Measurements from ENCODE around the gene PHACTR3.

Gene PHACTR3

GRCh38 chr20:59725476-59726280 lies 121.3 kb downstream of the PHACTR3 start:
- in situ Hi-C loops (cut with MboI; ENCODE audit: low sequenced_read_pairs): no loop called here

- in situ Hi-C loops (cut with MboI; ENCODE audit: low sequenced_read_pairs): no loop called here
Observed at GRCh38 chr20:59726281-59726595, 121.9 kb downstream of the PHACTR3 start.

GRCh38 chr20:59728722-59729430 lies 124.5 kb downstream of the PHACTR3 start:
- in situ Hi-C loops (cut with MboI; ENCODE audit: low sequenced_read_pairs): no loop called here

GRCh38 chr20:59729506-59729905 lies 125.2 kb downstream of the PHACTR3 start:
- in situ Hi-C loops (cut with MboI; ENCODE audit: low sequenced_read_pairs): no loop called here

- in situ Hi-C loops (cut with MboI; ENCODE audit: low sequenced_read_pairs): no loop called here
Observed at GRCh38 chr20:59730722-59731121, 126.4 kb downstream of the PHACTR3 start.

GRCh38 chr20:59731376-59731775 lies 127.0 kb downstream of the PHACTR3 start:
- in situ Hi-C loops (cut with MboI; ENCODE audit: low sequenced_read_pairs): no loop called here

- in situ Hi-C loops (cut with MboI; ENCODE audit: low sequenced_read_pairs): no loop called here
Observed at GRCh38 chr20:59733351-59733750, 129.0 kb downstream of the PHACTR3 start.

GRCh38 chr20:59735486-59735885 lies 131.1 kb downstream of the PHACTR3 start:
- in situ Hi-C loops (cut with MboI; ENCODE audit: low sequenced_read_pairs): no loop called here

GRCh38 chr20:59735917-59736316 lies 131.6 kb downstream of the PHACTR3 start:
- in situ Hi-C loops (cut with MboI; ENCODE audit: low sequenced_read_pairs): no loop called here

- in situ Hi-C loops (cut with MboI; ENCODE audit: low sequenced_read_pairs): no loop called here
Observed at GRCh38 chr20:59736366-59736765, 132.0 kb downstream of the PHACTR3 start.

- in situ Hi-C loops (cut with MboI; ENCODE audit: low sequenced_read_pairs): no loop called here
Observed at GRCh38 chr20:59737073-59737666, 132.8 kb downstream of the PHACTR3 start.

- in situ Hi-C loops (cut with MboI; ENCODE audit: low sequenced_read_pairs): no loop called here
Observed at GRCh38 chr20:59737816-59738215, 133.5 kb downstream of the PHACTR3 start.

- in situ Hi-C loops (cut with MboI; ENCODE audit: low sequenced_read_pairs): no loop called here
Observed at GRCh38 chr20:59738851-59739250, 134.5 kb downstream of the PHACTR3 start.

- in situ Hi-C loops (cut with MboI; ENCODE audit: low sequenced_read_pairs): no loop called here
Observed at GRCh38 chr20:59740621-59741020, 136.3 kb downstream of the PHACTR3 start.

GRCh38 chr20:59741073-59741472 lies 136.7 kb downstream of the PHACTR3 start:
- in situ Hi-C loops (cut with MboI; ENCODE audit: low sequenced_read_pairs): no loop called here

GRCh38 chr20:59742351-59743095 lies 138.2 kb downstream of the PHACTR3 start:
- in situ Hi-C loops (cut with MboI; ENCODE audit: low sequenced_read_pairs): no loop called here

GRCh38 chr20:59743308-59743707 lies 139.0 kb downstream of the PHACTR3 start:
- in situ Hi-C loops (cut with MboI; ENCODE audit: low sequenced_read_pairs): no loop called here

- in situ Hi-C loops (cut with MboI; ENCODE audit: low sequenced_read_pairs): no loop called here
Observed at GRCh38 chr20:59743767-59744485, 139.6 kb downstream of the PHACTR3 start.

- in situ Hi-C loops (cut with MboI; ENCODE audit: low sequenced_read_pairs): no loop called here
Observed at GRCh38 chr20:59744756-59745155, 140.4 kb downstream of the PHACTR3 start.

GRCh38 chr20:59745201-59745600 lies 140.9 kb downstream of the PHACTR3 start:
- in situ Hi-C loops (cut with MboI; ENCODE audit: low sequenced_read_pairs): no loop called here

GRCh38 chr20:59745716-59746115 lies 141.4 kb downstream of the PHACTR3 start:
- in situ Hi-C loops (cut with MboI; ENCODE audit: low sequenced_read_pairs): no loop called here
